Subcutaneous adipose tissue (tissue), 4 donors: Measurements from ENCODE around the gene PRSS35. TPM values are rescaled to one million over a fixed set of nuclear protein-coding genes. Genes with fewer than 3 reads are reported as not detected.

Experiments
- total RNA-seq, 4 donors: library from RNA; depleted of rRNA; stranded (reverse); fragments of >200 nt; gene quantifications; one replicate each; pipeline ENCODE4 v1.1.0, GENCODE V29; 2016
- TF ChIP-seq, protein P1 (sequence below): fragments of 450-650 bp; IDR thresholded peaks from one replicate; pipeline ENCODE4 v1.5.1; 2016; ENCODE audit warnings: low read depth, mild to moderate bottlenecking, control low read depth, antibody characterized with exemption, moderate library complexity

The PRSS35 gene
- total RNA-seq, 4 donors from 2014 or later = 0.33 to 0.44 (median 0.34) TPM; not detected in 1

DNA sequence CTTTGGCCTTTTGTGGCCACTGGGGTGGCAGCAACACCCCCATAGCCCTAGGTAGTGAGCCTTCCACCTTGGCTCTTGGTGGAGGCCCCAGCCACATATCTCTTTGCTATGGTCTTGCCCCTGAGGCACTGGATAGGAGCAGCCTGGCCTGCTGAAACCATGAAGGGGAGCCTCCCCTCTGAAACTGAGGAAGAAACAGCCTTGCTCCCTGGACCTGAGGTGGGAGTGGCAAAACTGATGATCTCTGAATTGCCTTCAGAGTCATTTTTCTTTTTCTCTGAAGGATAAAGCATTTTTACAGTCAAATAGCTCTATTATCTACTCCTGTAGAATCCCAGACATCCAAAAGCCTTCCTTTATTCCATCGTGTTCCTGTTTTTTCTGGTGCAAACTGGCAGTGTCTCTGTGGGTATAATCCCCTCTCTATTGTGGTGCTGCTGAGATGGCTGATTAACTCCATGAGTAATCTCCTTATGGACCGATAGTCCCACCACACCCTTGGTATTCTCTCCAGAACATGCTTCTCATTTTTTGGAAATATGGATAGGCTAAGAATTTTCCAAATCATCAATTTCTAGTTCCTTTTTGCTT is 22.0 kb upstream of the PRSS35 start:
- TF ChIP-seq, protein P1, sequence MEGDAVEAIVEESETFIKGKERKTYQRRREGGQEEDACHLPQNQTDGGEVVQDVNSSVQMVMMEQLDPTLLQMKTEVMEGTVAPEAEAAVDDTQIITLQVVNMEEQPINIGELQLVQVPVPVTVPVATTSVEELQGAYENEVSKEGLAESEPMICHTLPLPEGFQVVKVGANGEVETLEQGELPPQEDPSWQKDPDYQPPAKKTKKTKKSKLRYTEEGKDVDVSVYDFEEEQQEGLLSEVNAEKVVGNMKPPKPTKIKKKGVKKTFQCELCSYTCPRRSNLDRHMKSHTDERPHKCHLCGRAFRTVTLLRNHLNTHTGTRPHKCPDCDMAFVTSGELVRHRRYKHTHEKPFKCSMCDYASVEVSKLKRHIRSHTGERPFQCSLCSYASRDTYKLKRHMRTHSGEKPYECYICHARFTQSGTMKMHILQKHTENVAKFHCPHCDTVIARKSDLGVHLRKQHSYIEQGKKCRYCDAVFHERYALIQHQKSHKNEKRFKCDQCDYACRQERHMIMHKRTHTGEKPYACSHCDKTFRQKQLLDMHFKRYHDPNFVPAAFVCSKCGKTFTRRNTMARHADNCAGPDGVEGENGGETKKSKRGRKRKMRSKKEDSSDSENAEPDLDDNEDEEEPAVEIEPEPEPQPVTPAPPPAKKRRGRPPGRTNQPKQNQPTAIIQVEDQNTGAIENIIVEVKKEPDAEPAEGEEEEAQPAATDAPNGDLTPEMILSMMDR = no peak

DNA sequence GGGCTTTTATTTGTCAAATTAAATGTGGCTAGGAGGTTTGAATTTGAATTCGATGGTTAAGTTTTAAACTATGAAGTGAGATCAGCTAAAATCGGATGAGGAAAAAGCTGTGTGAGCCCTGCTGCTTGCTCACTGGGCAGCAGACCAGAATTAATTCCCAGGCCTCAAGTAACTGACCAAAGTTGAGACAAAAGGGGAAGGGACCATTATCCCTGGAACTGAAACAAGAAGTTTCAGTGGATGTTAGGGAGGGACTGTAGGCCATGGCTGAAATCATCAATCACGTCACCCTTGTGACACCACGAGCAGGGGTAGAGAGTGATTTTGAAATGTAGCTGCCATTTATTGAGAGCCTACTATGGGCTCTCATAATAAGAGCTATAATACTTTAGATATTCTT is 7.0 kb upstream of the PRSS35 start:
- TF ChIP-seq, protein P1 = no peak

DNA sequence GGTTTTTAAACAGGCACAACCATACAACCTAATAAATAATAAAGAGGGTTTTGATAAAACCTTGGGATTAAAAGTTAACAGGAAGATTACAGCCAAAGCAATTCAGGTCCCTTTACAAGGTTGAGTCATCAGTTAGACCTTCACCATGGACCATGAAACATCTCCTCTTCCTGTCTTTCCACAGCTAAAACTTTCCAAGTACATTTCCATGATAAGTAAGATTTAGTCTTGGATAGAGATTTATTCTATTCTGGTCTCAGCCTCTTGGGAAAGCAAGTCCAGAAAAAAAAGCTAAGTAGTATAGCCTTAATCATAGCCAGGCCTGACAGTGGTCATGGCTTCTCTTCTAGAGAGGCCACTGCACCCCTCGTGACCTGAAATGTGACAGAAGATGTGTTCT is 2.9 kb upstream of the PRSS35 start:
- TF ChIP-seq, protein P1 = no peak

DNA sequence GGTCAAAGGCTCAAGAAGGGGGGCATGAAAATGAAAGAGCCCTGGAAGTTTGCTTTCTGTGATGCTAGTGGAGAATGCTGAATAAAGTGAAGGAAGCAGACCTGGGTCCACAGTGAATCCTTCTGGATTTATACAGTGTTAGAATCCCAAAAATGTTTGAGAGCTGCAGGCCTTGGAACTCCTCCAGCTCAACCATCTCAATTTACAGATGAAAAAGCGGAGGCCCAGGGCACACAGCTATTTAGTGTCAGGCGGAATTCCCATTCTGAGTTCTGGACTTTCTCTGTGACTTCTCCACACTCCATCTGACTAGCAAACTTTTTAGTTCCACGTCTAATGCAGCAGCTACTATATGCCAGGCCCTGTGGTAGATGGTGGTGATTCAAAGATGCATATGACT is 1.5 kb upstream of the PRSS35 start:
- TF ChIP-seq, protein P1 = no peak

DNA sequence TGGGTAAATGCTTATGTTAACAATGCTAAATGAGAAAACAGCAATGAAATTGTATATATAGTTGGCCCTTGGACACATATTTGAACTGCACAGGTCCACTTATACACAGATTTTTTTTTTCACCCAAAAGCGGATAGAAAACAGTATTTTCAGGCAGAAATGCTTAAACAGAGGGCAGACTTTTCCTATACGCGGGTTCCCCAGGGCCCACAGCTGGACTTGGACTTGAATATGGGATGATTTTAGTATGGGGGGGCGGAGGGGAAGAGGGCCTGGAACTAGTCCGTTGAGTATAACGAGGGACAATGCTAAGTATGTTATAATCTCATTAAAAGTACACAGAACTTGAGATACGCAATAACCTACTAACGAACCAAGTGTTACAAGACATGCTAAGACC is 1.1 kb upstream of the PRSS35 start:
- TF ChIP-seq, protein P1 = no peak

DNA sequence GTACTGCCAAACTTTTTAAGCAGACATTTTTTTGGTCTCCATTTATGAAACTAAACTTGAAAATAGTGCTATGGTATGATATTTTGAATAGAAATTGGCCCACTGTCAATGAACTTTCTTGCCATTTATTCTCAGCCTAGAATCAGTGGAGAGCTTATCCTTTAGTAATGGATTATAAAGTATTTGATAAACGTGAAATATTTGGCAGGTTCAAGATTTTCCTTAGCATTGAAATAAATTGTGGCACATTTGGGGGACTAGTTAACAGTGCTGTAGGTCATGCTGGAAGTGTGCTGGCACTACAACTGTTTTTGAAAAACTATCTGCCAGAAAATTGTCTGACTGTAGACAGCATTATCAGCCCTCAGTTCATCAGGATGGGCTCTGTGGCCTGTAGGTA is 2.1 kb downstream of the PRSS35 start:
- TF ChIP-seq, protein P1 = no peak

DNA sequence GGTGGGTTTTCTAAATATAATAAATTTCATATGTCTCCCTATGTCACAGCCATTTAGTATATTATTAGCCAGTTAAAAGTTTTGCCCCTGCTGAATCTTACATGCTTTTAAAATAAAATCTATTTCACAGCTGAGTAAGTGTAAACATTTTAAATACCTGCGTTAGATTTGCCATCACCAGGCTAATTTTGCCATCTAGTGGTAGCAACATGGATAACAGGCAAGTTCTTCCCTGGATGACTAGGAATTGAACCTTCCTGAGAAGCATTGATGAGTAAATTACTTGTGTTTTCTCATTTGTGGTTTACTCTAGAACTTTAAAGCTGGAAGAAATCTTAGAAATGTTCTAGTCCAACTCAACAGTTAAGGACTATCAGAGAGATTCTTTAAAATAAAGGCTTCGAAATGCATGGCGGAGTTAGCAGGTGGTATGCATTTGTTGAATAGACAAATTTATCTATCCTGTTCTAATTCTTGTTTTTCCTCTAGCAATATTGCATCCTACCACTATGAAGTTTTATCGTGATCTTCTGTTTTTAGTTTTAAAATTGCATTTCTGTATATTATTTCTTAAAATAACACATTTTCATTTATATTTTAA is 2.6 kb downstream of the PRSS35 start:
- TF ChIP-seq, protein P1 = no peak
